Liver (tissue), 9 donors: Measurements from ENCODE around the gene LBH. TPM values are rescaled to one million over a fixed set of nuclear protein-coding genes. Genes with fewer than 3 reads are reported as not detected.

Experiments
- DNase-seq: peaks from one replicate; pipeline ENCODE4 v3.0.0-alpha.2; 2017; ENCODE audit warnings: low spot score
- H3K27ac ChIP-seq, 2 donors: one replicate each; pipeline ENCODE4 v1.7.0; 2013; ENCODE audit warnings: inconsistent platforms in 2 of 2, low read length in 2 of 2, control low read depth in 1 of 2, low read depth in 1 of 2, mild to moderate bottlenecking in 1 of 2
- H3K27me3 ChIP-seq, 4 donors: one replicate each; pipeline versions ENCODE4 v1.6.1 to v1.7.0; 2013; ENCODE audit warnings: low read length in 3 of 4, inconsistent platforms in 1 of 4, mild to moderate bottlenecking in 1 of 4, moderate library complexity in 1 of 4; ENCODE audit not compliant: control insufficient read depth in 4 of 4, insufficient read depth in 4 of 4
- H3K36me3 ChIP-seq, 4 donors: one replicate each; pipeline versions ENCODE4 v1.6.1 to v1.7.0; 2013; ENCODE audit warnings: low read length in 3 of 4, mild to moderate bottlenecking in 3 of 4, low read depth in 1 of 4, moderate library complexity in 1 of 4; ENCODE audit not compliant: control insufficient read depth in 4 of 4, insufficient read depth in 3 of 4
- H3K4me1 ChIP-seq, 4 donors: one replicate each; pipeline versions ENCODE4 v1.6.1 to v1.7.0; 2013; ENCODE audit warnings: low read length in 3 of 4, mild to moderate bottlenecking in 3 of 4, moderate library complexity in 1 of 4; ENCODE audit not compliant: control insufficient read depth in 4 of 4, insufficient read depth in 4 of 4
- H3K4me3 ChIP-seq, 3 donors: one replicate each; pipeline versions ENCODE4 v1.6.1 to v1.7.0; 2013; ENCODE audit warnings: low read length in 3 of 3, control low read depth in 1 of 3, low read depth in 1 of 3, mild to moderate bottlenecking in 1 of 3
- H3K9ac ChIP-seq, 2 donors: one replicate each; pipeline ENCODE4 v1.7.0; 2013; ENCODE audit warnings: low read length in 2 of 2, mild to moderate bottlenecking in 2 of 2, moderate library complexity in 2 of 2, control low read depth in 1 of 2, low read depth in 1 of 2
- H3K9me3 ChIP-seq, 4 donors: one replicate each; pipeline versions ENCODE4 v1.6.1 to v1.7.0; 2013; ENCODE audit warnings: low read length in 3 of 4; ENCODE audit not compliant: control insufficient read depth in 4 of 4
- ATF3 ChIP-seq: IDR thresholded peaks from 2 replicates; pipeline ENCODE4 v1.6.1; 2016; ENCODE audit warnings: antibody characterized with exemption
- CTCF ChIP-seq: fragments of 150-350 bp; IDR thresholded peaks from 2 replicates; pipeline ENCODE4 v1.5.1; 2017; ENCODE audit warnings: improper control_type of control experiment, low read depth, low read length; ENCODE audit not compliant: missing input control
- EGR1 ChIP-seq, 2 donors: IDR thresholded peaks; 2 replicates each; pipeline ENCODE4 v1.6.1; 2016 to 2018; ENCODE audit warnings: antibody characterized with exemption in 2 of 2, low read depth in 2 of 2
- FOXA1 ChIP-seq: IDR thresholded peaks from 2 replicates; pipeline ENCODE4 v1.6.1; 2016; ENCODE audit warnings: antibody characterized with exemption
- FOXA2 ChIP-seq: IDR thresholded peaks from 2 replicates; pipeline ENCODE4 v1.6.1; 2016; ENCODE audit warnings: antibody characterized with exemption
- GABPA ChIP-seq, 2 donors: IDR thresholded peaks in 1 of 2; conservative IDR thresholded peaks in 1 of 2; 2 replicates each; pipeline ENCODE4 v1.6.1; 2016; ENCODE audit warnings: antibody characterized with exemption in 2 of 2, mild to moderate bottlenecking in 1 of 2, moderate library complexity in 1 of 2
- HNF4A ChIP-seq, 2 donors: conservative IDR thresholded peaks; 2 replicates each; pipeline ENCODE4 v1.6.1; 2016; ENCODE audit warnings: antibody characterized with exemption in 2 of 2, mild to moderate bottlenecking in 2 of 2
- MAX ChIP-seq: IDR thresholded peaks from 2 replicates; pipeline ENCODE4 v1.6.1; 2016; ENCODE audit warnings: antibody characterized with exemption
- NR2F2 ChIP-seq: IDR thresholded peaks from 2 replicates; pipeline ENCODE4 v1.6.1; 2016; ENCODE audit warnings: antibody characterized with exemption
- RAD21 ChIP-seq, 2 donors: IDR thresholded peaks; 2 replicates each; pipeline ENCODE4 v1.6.1; 2016; ENCODE audit warnings: antibody characterized with exemption in 2 of 2, mild to moderate bottlenecking in 2 of 2
- REST ChIP-seq: IDR thresholded peaks from 2 replicates; pipeline ENCODE4 v1.6.1; 2016; ENCODE audit warnings: antibody characterized with exemption, mild to moderate bottlenecking
- RXRA ChIP-seq, 2 donors: IDR thresholded peaks; 2 replicates each; pipeline ENCODE4 v1.6.1; 2017 to 2018; ENCODE audit warnings: antibody characterized with exemption in 2 of 2, mild to moderate bottlenecking in 1 of 2
- SP1 ChIP-seq: IDR thresholded peaks from 2 replicates; pipeline ENCODE4 v1.6.1; 2018; ENCODE audit warnings: antibody characterized with exemption, mild to moderate bottlenecking
- TAF1 ChIP-seq: conservative IDR thresholded peaks from 2 replicates; pipeline ENCODE4 v1.6.1; 2016; ENCODE audit warnings: antibody characterized with exemption, mild to moderate bottlenecking
- YY1 ChIP-seq: IDR thresholded peaks from 2 replicates; pipeline ENCODE4 v1.6.1; 2016; ENCODE audit warnings: antibody characterized with exemption, mild to moderate bottlenecking
- ZBTB33 ChIP-seq: IDR thresholded peaks from 2 replicates; pipeline ENCODE4 v1.6.1; 2016; ENCODE audit warnings: antibody characterized with exemption
- WGBS: extraction: QIAGEN DNeasy Blood & Tissue Kit; methylation state at CpG from one replicate; pipeline ENCODE4 v1.1.7; 2013; 5-methylcytosine and 5-hydroxymethylcytosine counted together
- polyA plus RNA-seq, 2 donors: library from polyadenylated mRNA; stranded (reverse) in 1 of 2; unstranded in 1 of 2; fragments of 200-250 nt in 1 of 2; fragments of >200 nt in 1 of 2; fragmentation: Nextera tagmentation in 1 of 2; extraction: Ambion mirVana in 1 of 2; gene quantifications; one replicate each; pipeline versions ENCODE4 v1.2.1 to v1.2.3, GENCODE V29; 2013 to 2015
- total RNA-seq, 2 donors: library from RNA; depleted of rRNA; stranded (reverse); fragments of >200 nt; gene quantifications; one replicate each; pipeline ENCODE4 v1.2.3, GENCODE V29; 2014
- donor health status: healthy.
- donor health status: healthy.
- donor health status: healthy.
- donor health status: healthy.
- donor health status: healthy.

LBH gene
- total and polyA plus RNA-seq, 4 donors: 4.1 to 50.8 (median 9.1) TPM

GRCh38 chr2:30259827-30260679, 28.7 kb downstream of the LBH start:
- Histone ChIP-seq H3K27me3 (peaks cover 0 to 2% (median 0%) of the 10 kb centered on the region in 4 donors), H3K4me1 (no peaks in the 10 kb centered on the region), H3K9me3 (peaks cover 0 to 5% (median under 1%) of the 10 kb centered on the region in 4 donors), H3K9ac (no peak overlapping the region), H3K4me3 (no peak overlapping the region), H3K27ac (no peak overlapping the region), H3K36me3 (no peaks in the 10 kb centered on the region)
- 75% methylated on average over 3 of the region's 3 CpGs for WGBS
- no peak for TF ChIP-seq YY1
- no peak for TF ChIP-seq NR2F2
- TF ChIP-seq TAF1: no peak
- no peak for TF ChIP-seq RAD21 (IDR thresholded peaks at IDR 0.05)
- TF ChIP-seq ATF3: no peak
- no peak for TF ChIP-seq MAX
- TF ChIP-seq ZBTB33: no peak
- TF ChIP-seq FOXA1: no peak
- no peak for TF ChIP-seq REST
- TF ChIP-seq RXRA (IDR thresholded peaks at IDR 0.05): no peak
- no peak for TF ChIP-seq EGR1 (IDR thresholded peaks at IDR 0.05; ENCODE audit: low read depth in 2 of 2)
- no peak for TF ChIP-seq FOXA2
- TF ChIP-seq GABPA (IDR thresholded peaks at IDR 0.05 in 1 of 2, conservative IDR thresholded peaks at IDR 0.05 in 1 of 2): no peak
- no peak for TF ChIP-seq HNF4A (conservative IDR thresholded peaks at IDR 0.05)
- TF ChIP-seq CTCF: no peak
- no peak for TF ChIP-seq SP1
- DNase-seq: no peak
